H9 (cell line): ENCODE measurements around the gene MAP2K3. TPM values are rescaled to one million over a fixed set of nuclear protein-coding genes. Genes with fewer than 3 reads are reported as not detected.

Source experiments
- DNase-seq: peaks from one replicate; pipeline ENCODE4 v3.0.0-alpha.2; 2017
- H2AFZ ChIP-seq: one replicate; pipeline ENCODE4 v1.6.1; 2013; ENCODE audit warnings: mild to moderate bottlenecking, low read length, control low read depth, moderate library complexity
- H2AK5ac ChIP-seq: 2 replicates; pipeline ENCODE4 v1.6.1; 2013; ENCODE audit warnings: low read length, control low read depth, mixed read lengths; ENCODE audit not compliant: insufficient read length
- H2BK120ac ChIP-seq: one replicate; pipeline ENCODE4 v1.6.1; 2013; ENCODE audit warnings: low read depth, mild to moderate bottlenecking, low read length, control low read depth, inconsistent platforms; ENCODE audit not compliant: poor library complexity, severe bottlenecking
- H2BK12ac ChIP-seq: 2 replicates; pipeline ENCODE4 v1.6.1; 2013; ENCODE audit warnings: low read length, control low read depth, mixed read lengths, low read depth; ENCODE audit not compliant: insufficient read length
- H2BK15ac ChIP-seq: 2 replicates; pipeline ENCODE4 v1.6.1; 2013; ENCODE audit warnings: low read depth, low read length, control low read depth
- H2BK20ac ChIP-seq: one replicate; pipeline ENCODE4 v1.6.1; 2013; ENCODE audit warnings: low read depth, mild to moderate bottlenecking, low read length, control low read depth, inconsistent platforms; ENCODE audit not compliant: poor library complexity, severe bottlenecking
- H2BK5ac ChIP-seq: 2 replicates; pipeline ENCODE4 v1.6.1; 2013; ENCODE audit warnings: low read length, control low read depth, mixed read lengths; ENCODE audit not compliant: insufficient read length
- H3K14ac ChIP-seq: 2 replicates; pipeline ENCODE4 v1.6.1; 2013; ENCODE audit warnings: low read length, control low read depth; ENCODE audit not compliant: insufficient read depth
- H3K18ac ChIP-seq: 2 replicates; pipeline ENCODE4 v1.6.1; 2013; ENCODE audit warnings: low read depth, mild to moderate bottlenecking, mixed read lengths, low read length, control low read depth; ENCODE audit not compliant: insufficient read length
- H3K23ac ChIP-seq: 2 replicates; pipeline ENCODE4 v1.6.1; 2013; ENCODE audit warnings: low read length, control low read depth, mixed read lengths, low read depth; ENCODE audit not compliant: insufficient read length
- H3K23me2 ChIP-seq: 2 replicates; pipeline ENCODE4 v1.6.1; 2013; ENCODE audit warnings: low read depth, mild to moderate bottlenecking, mixed read lengths, low read length, control low read depth; ENCODE audit not compliant: insufficient read length, poor library complexity, severe bottlenecking
- H3K27ac ChIP-seq: 2 replicates; pipeline ENCODE4 v1.5.1; 2013; ENCODE audit warnings: low read length, control low read depth, mixed read lengths, low read depth; ENCODE audit not compliant: insufficient read length
- H3K27me3 ChIP-seq: 2 replicates; pipeline ENCODE4 v1.6.1; 2013; ENCODE audit warnings: low read length, control low read depth, inconsistent platforms; ENCODE audit not compliant: insufficient read depth
- H3K4ac ChIP-seq: 2 replicates; pipeline ENCODE4 v1.6.1; 2013; ENCODE audit warnings: low read depth, mild to moderate bottlenecking, control low read depth, inconsistent platforms, low read length, moderate library complexity
- H3K4me1 ChIP-seq: 2 replicates; pipeline ENCODE4 v1.6.1; 2013; ENCODE audit warnings: low read length, control low read depth, inconsistent platforms; ENCODE audit not compliant: insufficient read depth
- H3K4me2 ChIP-seq: 2 replicates; pipeline ENCODE4 v1.6.1; 2013; ENCODE audit warnings: low read length, control low read depth, mixed read lengths; ENCODE audit not compliant: insufficient read length, insufficient read depth
- H3K56ac ChIP-seq: 2 replicates; pipeline ENCODE4 v1.6.1; 2013; ENCODE audit warnings: low read depth, mild to moderate bottlenecking, mixed read lengths, low read length, control low read depth; ENCODE audit not compliant: insufficient read length
- H3K79me1 ChIP-seq: 2 replicates; pipeline ENCODE4 v1.6.1; 2013; ENCODE audit warnings: low read depth, mild to moderate bottlenecking, moderate library complexity, low read length, control low read depth, inconsistent platforms; ENCODE audit not compliant: insufficient read depth, poor library complexity, severe bottlenecking
- H3K79me2 ChIP-seq: 2 replicates; pipeline ENCODE4 v1.6.1; 2013; ENCODE audit warnings: low read length, control low read depth, inconsistent platforms; ENCODE audit not compliant: insufficient read depth
- H3K9ac ChIP-seq: 2 replicates; pipeline ENCODE4 v1.6.1; 2013; ENCODE audit warnings: low read length, control low read depth, mixed read lengths; ENCODE audit not compliant: insufficient read length; ENCODE audit errors: extremely low read depth
- H3K9me3 ChIP-seq: one replicate; pipeline ENCODE4 v1.6.1; 2013; ENCODE audit warnings: low read depth, low read length, inconsistent platforms; ENCODE audit not compliant: control insufficient read depth
- H3T11ph ChIP-seq: one replicate; pipeline ENCODE4 v1.6.1; 2013; ENCODE audit warnings: mild to moderate bottlenecking, low read length, control low read depth, inconsistent platforms
- H4K20me1 ChIP-seq: one replicate; pipeline ENCODE4 v1.6.1; 2013; ENCODE audit not compliant: control insufficient read depth, insufficient read length, insufficient read depth
- H4K5ac ChIP-seq: 2 replicates; pipeline ENCODE4 v1.6.1; 2013; ENCODE audit warnings: low read depth, mild to moderate bottlenecking, mixed read lengths, low read length, control low read depth; ENCODE audit not compliant: insufficient read length
- H4K8ac ChIP-seq: replicated peaks from 2 replicates; pipeline ENCODE4 v1.6.1; 2013; ENCODE audit warnings: low read length, control low read depth, mixed read lengths, low read depth; ENCODE audit not compliant: insufficient read length
- H4K91ac ChIP-seq: 2 replicates; pipeline ENCODE4 v1.6.1; 2013; ENCODE audit warnings: low read depth, mild to moderate bottlenecking, moderate library complexity, mixed read lengths, low read length, control low read depth; ENCODE audit not compliant: insufficient read length
- H3K27ac Mint-ChIP-seq, 3 experiments: 2 replicates in 2 of 3; 3 replicates in 1 of 3; pipeline ENCODE4 v1.8.0; 2020 to 2021; ENCODE audit warnings: mixed read lengths in 3 of 3, mild to moderate bottlenecking in 1 of 3, moderate library complexity in 1 of 3
- H3K27me3 Mint-ChIP-seq: 2 replicates; pipeline ENCODE4 v1.8.0; 2021; ENCODE audit warnings: low read depth, mild to moderate bottlenecking, moderate library complexity, mixed read lengths
- H3K36me3 Mint-ChIP-seq, 3 experiments: 2 replicates in 2 of 3; 3 replicates in 1 of 3; pipeline ENCODE4 v1.8.0; 2020 to 2021; ENCODE audit warnings: low read depth in 3 of 3, mixed read lengths in 3 of 3; ENCODE audit not compliant: insufficient read depth in 1 of 3
- H3K4me1 Mint-ChIP-seq, 2 experiments: 2 replicates each; pipeline ENCODE4 v1.8.0; 2020; ENCODE audit warnings: mixed read lengths in 2 of 2
- H3K4me3 Mint-ChIP-seq, 2 experiments: 2 replicates in 1 of 2; 3 replicates in 1 of 2; pipeline ENCODE4 v1.8.0; 2020 to 2021; ENCODE audit warnings: mild to moderate bottlenecking in 2 of 2, mixed read lengths in 2 of 2, moderate library complexity in 1 of 2
- H3K9me3 Mint-ChIP-seq, 2 experiments: 2 replicates in 1 of 2; 3 replicates in 1 of 2; pipeline ENCODE4 v1.8.0; 2020; ENCODE audit warnings: mild to moderate bottlenecking in 2 of 2, mixed read lengths in 2 of 2, moderate library complexity in 1 of 2
- CTCF ChIP-seq: fragments of 200-600 bp; sonication (generic); conservative IDR thresholded peaks from 3 replicates; pipeline ENCODE4 v1.8.0; 2021; ENCODE audit warnings: antibody characterized with exemption, mild to moderate bottlenecking
- WGBS: extraction: QIAGEN DNeasy Blood & Tissue Kit; methylation state at CpG from one replicate; pipeline ENCODE4 v1.1.7; 2013; ENCODE audit warnings: missing lambda C conversion rate, low lambda C conversion rate, mixed read lengths; ENCODE audit not compliant: insufficient read length; ENCODE audit errors: extremely low coverage; 5-methylcytosine and 5-hydroxymethylcytosine counted together
- total RNA-seq: library from RNA; stranded (reverse); gene quantifications from 2 replicates; pipeline ENCODE4 v1.2.1, GENCODE V29; 2021

The MAP2K3 gene
- total RNA-seq, 1 experiment from 2014 or later = 26.1 TPM

GRCh38 chr17:21249920-21250703 is 34.4 kb upstream of the MAP2K3 start:
- H3K14ac ChIP-seq = no peak overlapping the region
- no peaks in the 10 kb centered on the region for H3K27me3 ChIP-seq
- Mint-ChIP-seq H3K4me3 (no peak overlapping the region; a peak in 2 of 5 replicates), H3K36me3 (no peaks in the 10 kb centered on the region), H3K27ac (no peak overlapping the region; a peak in 1 of 7 replicates), H3K9me3 (peaks cover 0 to 3% of the 10 kb centered on the region in 2 experiments; a peak in 1 of 5 replicates), H3K4me1 (peaks cover 16 to 30% of the 10 kb centered on the region in 2 experiments), H3K27me3 (peaks cover 11% of the 10 kb centered on the region)
- DNase-seq = no peak
- no peak overlapping the region for H3K4ac ChIP-seq
- H2BK12ac ChIP-seq = no peak overlapping the region
- H2BK5ac ChIP-seq = no peak overlapping the region
- no peak overlapping the region for H3K27ac ChIP-seq
- no peak overlapping the region for H2AFZ ChIP-seq
- no peak overlapping the region for H3T11ph ChIP-seq
- no peak overlapping the region for H4K5ac ChIP-seq
- H2BK120ac ChIP-seq = no peak overlapping the region
- H4K91ac ChIP-seq = no peak overlapping the region
- no peak overlapping the region for H2BK15ac ChIP-seq
- no peak for TF ChIP-seq CTCF
- H3K79me2 ChIP-seq = no peaks in the 10 kb centered on the region
- no peak overlapping the region for H3K9ac ChIP-seq
- no peak overlapping the region for H3K18ac ChIP-seq
- H3K4me1 ChIP-seq = no peaks in the 10 kb centered on the region
- no CpG with 5 or more reads among the region's 7 CpGs for WGBS
- H2AK5ac ChIP-seq = no peak overlapping the region
- no peak overlapping the region for H3K23ac ChIP-seq
- H4K8ac ChIP-seq = no peak overlapping the region
- H3K4me2 ChIP-seq = no peak overlapping the region
- peaks cover 3% of the 10 kb centered on the region for H3K23me2 ChIP-seq
- H2BK20ac ChIP-seq = no peak overlapping the region
- no peaks in the 10 kb centered on the region for H4K20me1 ChIP-seq
- H3K79me1 ChIP-seq = no peaks in the 10 kb centered on the region
- no peaks in the 10 kb centered on the region for H3K9me3 ChIP-seq
- H3K56ac ChIP-seq = no peak overlapping the region
